Measurements from ENCODE around the gene TRABD2A. TPM values are rescaled to one million over a fixed set of nuclear protein-coding genes. Genes with fewer than 3 reads are reported as not detected.
A peak's percentile ranks its signal among the peaks of the same experiment; 100 is the strongest.

The TRABD2A gene
- total RNA-seq, 2 donors from 2014 or later = 0.52 to 5.3 TPM

GRCh38 chr2:84862006-84862405, 18.9 kb downstream of the TRABD2A start:
- no peak for ATAC-seq
- H3K4me1 ChIP-seq = no peaks in the 10 kb centered on the region
- intact Hi-C loops (cut with DNase I) = no loop called here
- no peak for TF ChIP-seq POLR2A (IDR thresholded peaks at IDR 0.05)
- TF ChIP-seq, protein P1, sequence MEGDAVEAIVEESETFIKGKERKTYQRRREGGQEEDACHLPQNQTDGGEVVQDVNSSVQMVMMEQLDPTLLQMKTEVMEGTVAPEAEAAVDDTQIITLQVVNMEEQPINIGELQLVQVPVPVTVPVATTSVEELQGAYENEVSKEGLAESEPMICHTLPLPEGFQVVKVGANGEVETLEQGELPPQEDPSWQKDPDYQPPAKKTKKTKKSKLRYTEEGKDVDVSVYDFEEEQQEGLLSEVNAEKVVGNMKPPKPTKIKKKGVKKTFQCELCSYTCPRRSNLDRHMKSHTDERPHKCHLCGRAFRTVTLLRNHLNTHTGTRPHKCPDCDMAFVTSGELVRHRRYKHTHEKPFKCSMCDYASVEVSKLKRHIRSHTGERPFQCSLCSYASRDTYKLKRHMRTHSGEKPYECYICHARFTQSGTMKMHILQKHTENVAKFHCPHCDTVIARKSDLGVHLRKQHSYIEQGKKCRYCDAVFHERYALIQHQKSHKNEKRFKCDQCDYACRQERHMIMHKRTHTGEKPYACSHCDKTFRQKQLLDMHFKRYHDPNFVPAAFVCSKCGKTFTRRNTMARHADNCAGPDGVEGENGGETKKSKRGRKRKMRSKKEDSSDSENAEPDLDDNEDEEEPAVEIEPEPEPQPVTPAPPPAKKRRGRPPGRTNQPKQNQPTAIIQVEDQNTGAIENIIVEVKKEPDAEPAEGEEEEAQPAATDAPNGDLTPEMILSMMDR (IDR thresholded peaks at IDR 0.05) = no peak
- DNase-seq = no peak
- H3K36me3 ChIP-seq (replicated peaks in 1 of 2; ENCODE audit: insufficient read depth in 1 of 2, low read depth in 2 of 2) = no peaks in the 10 kb centered on the region
- no peak overlapping the region for H3K27ac ChIP-seq
- H3K9me3 ChIP-seq = no peaks in the 10 kb centered on the region
- no peaks in the 10 kb centered on the region for H3K27me3 ChIP-seq
- 57 to 77% methylated on average over 5 to 6 of the region's 6 CpGs for WGBS, 2 donors
- H3K4me3 ChIP-seq = no peak overlapping the region

GRCh38 chr2:84861539-84861938, 19.3 kb downstream of the TRABD2A start:
- TF ChIP-seq, protein P1 (IDR thresholded peaks at IDR 0.05) = no peak
- no peak for TF ChIP-seq POLR2A (IDR thresholded peaks at IDR 0.05)
- Histone ChIP-seq H3K4me3 (no peak overlapping the region), H3K9me3 (no peaks in the 10 kb centered on the region), H3K36me3 (replicated peaks in 1 of 2; ENCODE audit: insufficient read depth in 1 of 2, low read depth in 2 of 2) (no peaks in the 10 kb centered on the region), H3K27me3 (no peaks in the 10 kb centered on the region), H3K4me1 (no peaks in the 10 kb centered on the region), H3K27ac (no peak overlapping the region)
- no peak for DNase-seq
- intact Hi-C loops (cut with DNase I) = no loop called here
- 71 to 77% methylated on average over 5 to 6 of the region's 6 CpGs for WGBS, 2 donors
- no peak for ATAC-seq

DNA sequence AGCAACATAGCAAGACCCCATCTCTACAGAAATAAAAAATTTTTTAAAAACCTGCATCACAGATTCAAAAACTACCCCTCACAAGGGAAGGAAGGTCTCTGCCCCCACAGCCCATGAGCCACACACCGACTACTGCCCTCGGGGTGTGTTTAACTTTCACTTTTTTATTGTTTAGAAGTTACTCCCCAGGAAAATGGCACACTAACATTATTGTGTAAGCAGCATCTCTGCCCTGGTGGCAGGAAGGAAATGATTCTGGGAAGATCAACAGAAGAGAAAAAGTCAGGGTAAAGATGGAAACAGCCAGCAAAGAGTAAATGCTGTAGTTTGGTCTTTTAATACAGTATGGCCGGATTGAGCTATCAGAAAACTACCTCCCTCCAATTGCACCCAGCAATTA, 21.9 kb downstream of the TRABD2A start:
- H3K27me3 ChIP-seq = no peaks in the 10 kb centered on the region

DNA sequence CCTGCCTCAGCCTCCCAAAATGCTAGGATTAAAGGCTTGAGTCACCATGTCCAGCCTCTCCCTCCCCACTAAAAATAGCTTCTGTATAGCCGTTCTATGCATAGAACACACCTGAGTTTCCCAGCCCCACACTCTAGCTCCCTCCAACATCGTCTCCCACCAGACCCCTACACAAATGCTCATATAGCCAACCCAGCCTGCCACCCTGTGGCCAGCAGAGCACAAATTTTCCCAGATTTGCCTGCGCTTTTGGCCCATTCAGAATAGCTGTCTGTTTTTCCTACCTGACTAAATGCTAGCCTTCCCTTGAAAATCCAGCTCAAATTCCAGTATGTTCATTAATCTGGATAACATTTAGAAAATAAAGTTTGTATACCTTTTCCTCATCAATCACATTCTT, 22.8 kb downstream of the TRABD2A start:
- no peaks in the 10 kb centered on the region for H3K9me3 ChIP-seq
- no peak overlapping the region for H3K27ac ChIP-seq
- DNase-seq (no peak), ATAC-seq (no peak)
- WGBS, 2 donors = 83% methylated on average over 3 of the region's 3 CpGs
- no peaks in the 10 kb centered on the region for H3K27me3 ChIP-seq
- no peaks in the 10 kb centered on the region for H3K36me3 ChIP-seq (replicated peaks in 1 of 2; ENCODE audit: insufficient read depth in 1 of 2, low read depth in 2 of 2)
- H3K4me1 ChIP-seq = no peaks in the 10 kb centered on the region
- H3K4me3 ChIP-seq = no peak overlapping the region
- intact Hi-C loops (cut with DNase I) = no loop called here
- TF ChIP-seq, protein P1 (IDR thresholded peaks at IDR 0.05) = peak in 1 of 7 experiments; percentile 6
- TF ChIP-seq POLR2A (IDR thresholded peaks at IDR 0.05) = no peak

More for the DNA sequence above, 21.9 kb downstream of the TRABD2A start:
- intact Hi-C loops (cut with DNase I) = no loop called here
- DNase-seq (no peak), ATAC-seq (no peak)
- Histone ChIP-seq H3K27ac (no peak overlapping the region), H3K4me1 (no peaks in the 10 kb centered on the region), H3K36me3 (replicated peaks in 1 of 2; ENCODE audit: insufficient read depth in 1 of 2, low read depth in 2 of 2) (no peaks in the 10 kb centered on the region), H3K4me3 (no peak overlapping the region), H3K9me3 (no peaks in the 10 kb centered on the region)
- WGBS, 2 donors = 70 to 71% methylated on average over 3 of the region's 3 CpGs
- no peak for TF ChIP-seq POLR2A (IDR thresholded peaks at IDR 0.05)
- TF ChIP-seq, protein P1 (IDR thresholded peaks at IDR 0.05) = no peak

DNA sequence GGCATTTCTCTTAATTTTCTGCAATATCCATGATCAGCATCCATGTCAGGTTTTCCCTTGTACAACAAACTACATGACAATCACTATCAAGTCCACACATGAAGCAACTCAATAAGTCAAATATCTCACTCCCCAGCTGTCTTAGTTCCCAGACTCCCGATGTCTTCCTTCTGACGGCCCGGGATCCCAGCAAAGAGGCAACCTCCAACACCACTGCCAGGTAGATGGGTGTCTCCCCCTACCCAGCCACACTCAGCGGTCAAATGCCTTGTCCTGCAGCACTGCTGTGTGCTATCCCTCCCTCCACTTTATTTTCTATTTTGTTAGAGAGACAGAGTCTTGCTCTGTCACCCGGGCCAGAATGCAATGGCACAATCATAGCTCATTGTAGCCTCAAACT, 23.3 kb downstream of the TRABD2A start:
- intact Hi-C loops (cut with DNase I) = no loop called here
- Histone ChIP-seq H3K27ac (no peak overlapping the region), H3K36me3 (replicated peaks in 1 of 2; ENCODE audit: insufficient read depth in 1 of 2, low read depth in 2 of 2) (no peaks in the 10 kb centered on the region), H3K9me3 (no peaks in the 10 kb centered on the region), H3K4me1 (no peaks in the 10 kb centered on the region), H3K27me3 (no peaks in the 10 kb centered on the region), H3K4me3 (no peak overlapping the region)
- TF ChIP-seq POLR2A (IDR thresholded peaks at IDR 0.05) = no peak
- TF ChIP-seq, protein P1 (IDR thresholded peaks at IDR 0.05) = no peak
- no peak for DNase-seq
- ATAC-seq = no peak
- 49 to 58% methylated on average over 5 of the region's 5 CpGs for WGBS, 2 donors

All from body of pancreas (tissue), 4 donors.